Fibroblast of skin of left quadriceps (primary cell): Measurements from ENCODE around the gene IFI44.

Experiments used
- DNase-seq, 2 experiments: peaks; one replicate each; pipeline ENCODE4 v3.0.0-alpha.2; 2013; ENCODE audit warnings: low read depth in 2 of 2

Gene IFI44

GRCh38 chr1:78712467-78713051, 62.9 kb downstream of the IFI44 start:
- DNase-seq = no peak

- no peak for DNase-seq
Observed at GRCh38 chr1:78713297-78713696, 63.7 kb downstream of the IFI44 start.
